GM12865 (cell line): Measurements from ENCODE around the gene LRRC19.

ENCODE experiments used
- DNase-seq: peaks from one replicate; pipeline ENCODE4 v3.0.0; 2010; ENCODE audit warnings: low read depth
- H3K4me3 ChIP-seq: 2 replicates; pipeline ENCODE4 v1.5.1; 2011; ENCODE audit warnings: mild to moderate bottlenecking, low read depth, low read length, control low read depth
- CTCF ChIP-seq: IDR thresholded peaks from 2 replicates; pipeline ENCODE4 v1.5.1; 2011; ENCODE audit warnings: low read length, control low read depth, low read depth, inconsistent platforms; ENCODE audit not compliant: insufficient read depth; ENCODE audit errors: missing control alignments

The LRRC19 gene

DNA sequence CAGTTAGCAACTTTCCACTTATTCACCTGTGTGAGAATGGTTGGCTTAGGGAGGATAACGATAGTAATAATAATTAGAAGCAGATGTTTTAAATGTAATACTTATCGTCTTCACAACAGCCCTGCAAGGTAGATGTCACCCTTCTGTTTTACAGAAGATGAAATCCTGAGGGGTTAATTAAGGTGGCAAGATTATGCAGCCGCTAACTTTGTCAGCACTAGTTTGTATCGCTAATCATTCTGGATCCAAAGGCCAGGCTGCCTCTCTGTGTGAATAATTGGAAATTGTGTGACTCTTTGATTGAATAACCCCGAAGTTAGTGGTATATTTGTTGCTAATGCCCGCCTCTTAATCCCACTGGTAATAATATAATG lies 48.6 kb downstream of the LRRC19 start:
- TF ChIP-seq CTCF: no peak
- DNase-seq: no peak
- H3K4me3 ChIP-seq: peak overlapping the region; percentile 77

GRCh38 chr9:26955921-26956859 lies 49.3 kb downstream of the LRRC19 start, which contains the start of gene IFT74:
Gene IFT74 (plus strand): TSS chr9:26956412. CDS start chr9:26961968, 5,556 bp downstream.
- TF ChIP-seq CTCF: no peak
- peak; percentile 96 for DNase-seq

DNA sequence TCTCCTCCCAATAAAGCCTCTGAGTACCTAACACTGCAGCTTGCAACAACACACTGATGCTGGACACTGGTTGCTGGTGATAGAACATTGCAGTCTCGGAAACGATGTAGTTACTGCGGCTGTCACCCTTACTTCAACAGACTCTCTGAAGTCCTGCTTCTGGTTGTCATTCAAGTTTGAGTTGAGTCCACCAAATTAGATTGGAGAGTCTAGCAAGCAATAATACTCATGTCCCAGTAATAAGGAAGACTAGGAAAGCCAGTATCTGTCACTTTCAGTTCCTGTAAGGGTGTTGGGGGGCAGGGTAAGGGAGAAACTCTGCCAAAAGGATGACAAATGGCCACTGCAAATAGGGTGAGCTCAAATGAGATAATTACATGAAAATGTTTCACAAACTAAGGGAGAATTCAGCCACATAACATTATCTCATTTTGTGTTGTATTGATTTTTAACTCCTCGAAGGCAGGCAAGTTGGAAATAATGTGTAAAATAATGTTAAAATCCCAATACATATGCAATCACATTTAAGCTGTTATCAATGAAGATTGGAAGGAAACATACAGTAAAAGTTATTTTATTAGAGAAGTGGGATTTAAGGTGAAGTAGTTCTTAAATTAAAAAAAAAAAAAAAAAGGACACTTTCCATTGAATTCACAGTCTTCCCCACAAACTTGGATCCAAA lies 50.1 kb downstream of the LRRC19 start:
- H3K4me3 ChIP-seq: peak overlapping the region; percentile 77
- DNase-seq: peak; percentile 14
- TF ChIP-seq CTCF: no peak

More at GRCh38 chr9:26955921-26956859, 49.3 kb downstream of the LRRC19 start, which contains the start of gene IFT74:
- H3K4me3 ChIP-seq: peak within 1 kb of the TSS; percentile 77

GRCh38 chr9:26954050-26954508 lies 51.4 kb downstream of the LRRC19 start:
- peak; percentile 23 for DNase-seq
- no peak for TF ChIP-seq CTCF
- no peak overlapping the region for H3K4me3 ChIP-seq

DNA sequence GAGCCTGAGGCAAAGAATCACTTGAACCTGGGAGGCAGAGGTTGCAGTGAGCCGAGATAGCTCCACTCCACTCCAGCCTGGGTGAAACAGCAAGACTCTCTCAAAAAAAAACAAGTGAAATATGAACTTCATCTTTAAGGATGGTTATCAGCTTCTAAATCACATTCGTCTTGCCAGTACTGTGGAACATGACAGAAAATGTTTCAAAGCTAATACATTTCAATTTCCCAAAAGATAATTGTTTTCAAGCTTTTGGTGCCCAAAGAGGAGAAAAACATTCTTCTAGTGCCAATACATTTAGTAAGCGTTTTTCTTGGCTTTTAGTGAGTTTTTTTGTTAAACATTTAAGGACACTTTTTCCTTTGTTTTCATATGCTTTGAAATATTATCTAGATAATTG lies 53.7 kb downstream of the LRRC19 start:
- no peak overlapping the region for H3K4me3 ChIP-seq
- no peak for TF ChIP-seq CTCF
- DNase-seq: no peak

DNA sequence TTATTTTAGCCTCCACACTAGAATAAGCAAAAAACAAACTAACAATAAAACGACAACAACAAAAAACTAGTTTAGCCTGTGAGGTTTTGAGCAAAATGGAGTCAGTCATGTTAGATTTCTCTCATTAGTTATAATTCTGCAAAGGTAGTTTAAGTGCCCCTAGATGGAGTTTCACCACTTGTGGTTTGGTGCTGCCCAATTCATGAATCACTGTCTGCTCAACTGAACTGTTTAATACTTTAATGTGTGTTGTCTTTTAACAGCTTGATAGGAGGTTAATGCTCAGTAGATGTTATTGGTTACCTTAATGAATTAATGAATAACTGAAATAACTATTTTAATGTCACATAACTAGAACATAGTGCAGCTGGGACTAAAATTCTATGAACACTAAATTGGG lies 55.0 kb downstream of the LRRC19 start:
- no peak for DNase-seq
- TF ChIP-seq CTCF: no peak
- no peak overlapping the region for H3K4me3 ChIP-seq
